ENCODE data around the gene PA2G4.

- no peak for TF ChIP-seq CTCF (optimal IDR thresholded peaks at IDR 0.05 in 1 of 3, IDR thresholded peaks at IDR 0.05 in 1 of 3, conservative IDR thresholded peaks at IDR 0.05 in 1 of 3; ENCODE audit: extremely low read depth in 1 of 3, insufficient read depth in 2 of 3, low read length in 3 of 3)
- no peak for TF ChIP-seq EZH2 (IDR thresholded peaks at IDR 0.05; ENCODE audit: low read length)
These were observed 30.5 kb downstream of the PA2G4 start for GRCh38 chr12:56134897-56135296.

All from keratinocyte (primary cell).